ENCODE data around the gene TALDO1.

Gene TALDO1

DNA sequence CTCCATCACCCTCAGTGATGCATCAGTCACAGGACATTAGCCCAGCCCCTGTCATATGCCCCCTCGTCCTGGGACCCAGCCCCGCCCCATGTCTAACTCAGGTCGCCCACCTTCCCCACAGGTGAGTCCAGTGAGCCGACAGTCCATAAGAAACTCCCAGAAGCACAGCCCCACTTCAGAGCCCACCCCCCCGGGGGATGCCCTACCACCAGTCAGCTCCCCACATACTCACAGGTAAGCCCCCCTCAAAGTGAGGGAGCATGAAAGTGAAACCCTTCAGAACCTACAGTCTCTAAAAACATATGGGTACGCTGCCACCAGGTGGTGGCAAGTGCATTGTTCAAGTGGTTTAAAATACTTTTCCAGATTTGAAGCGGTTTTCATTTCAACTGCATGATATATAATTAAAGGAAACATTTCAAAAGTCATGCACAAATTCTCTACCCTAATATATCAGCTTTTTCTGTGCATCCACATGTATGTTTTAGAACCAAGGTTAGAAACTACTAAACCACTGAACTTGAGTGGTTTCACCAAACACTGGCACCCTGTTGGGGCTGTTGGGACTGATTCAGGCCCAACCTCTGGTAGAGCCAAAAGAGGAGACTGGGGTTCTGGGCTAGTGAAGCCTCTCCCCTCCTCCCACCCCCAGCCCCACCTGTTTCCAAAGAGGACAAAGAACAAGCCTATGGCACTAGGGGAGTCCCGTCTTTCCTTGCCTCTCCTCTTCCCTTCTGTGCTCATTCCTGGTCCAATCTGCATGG is 24.0 kb upstream of the TALDO1 start:
- TF ChIP-seq TAF1 (IDR thresholded peaks at IDR 0.05; ENCODE audit: low read depth) (no peak), RAD21 (IDR thresholded peaks at IDR 0.05; ENCODE audit: low read depth) (peak; percentile 54)

- no peak for TF ChIP-seq EP300 (IDR thresholded peaks at IDR 0.05; ENCODE audit: borderline replicate concordance)
- TF ChIP-seq TAF1 (IDR thresholded peaks at IDR 0.05; ENCODE audit: low read depth): no peak
- no peak for TF ChIP-seq CEBPB (IDR thresholded peaks at IDR 0.05)
- TF ChIP-seq TCF12 (IDR thresholded peaks at IDR 0.05; ENCODE audit: low read depth): no peak
- no peak for TF ChIP-seq YY1 (IDR thresholded peaks at IDR 0.05; ENCODE audit: low read depth)
- TF ChIP-seq FOXM1 (IDR thresholded peaks at IDR 0.05; ENCODE audit: borderline replicate concordance, low read depth): no peak
- no peak for TF ChIP-seq NFIC (IDR thresholded peaks at IDR 0.05)
- no peak for TF ChIP-seq TEAD4 (IDR thresholded peaks at IDR 0.05)
- TF ChIP-seq CREB1 (IDR thresholded peaks at IDR 0.05; ENCODE audit: low read depth): no peak
- no peak for TF ChIP-seq EGR1 (IDR thresholded peaks at IDR 0.05)
- TF ChIP-seq, protein P1, sequence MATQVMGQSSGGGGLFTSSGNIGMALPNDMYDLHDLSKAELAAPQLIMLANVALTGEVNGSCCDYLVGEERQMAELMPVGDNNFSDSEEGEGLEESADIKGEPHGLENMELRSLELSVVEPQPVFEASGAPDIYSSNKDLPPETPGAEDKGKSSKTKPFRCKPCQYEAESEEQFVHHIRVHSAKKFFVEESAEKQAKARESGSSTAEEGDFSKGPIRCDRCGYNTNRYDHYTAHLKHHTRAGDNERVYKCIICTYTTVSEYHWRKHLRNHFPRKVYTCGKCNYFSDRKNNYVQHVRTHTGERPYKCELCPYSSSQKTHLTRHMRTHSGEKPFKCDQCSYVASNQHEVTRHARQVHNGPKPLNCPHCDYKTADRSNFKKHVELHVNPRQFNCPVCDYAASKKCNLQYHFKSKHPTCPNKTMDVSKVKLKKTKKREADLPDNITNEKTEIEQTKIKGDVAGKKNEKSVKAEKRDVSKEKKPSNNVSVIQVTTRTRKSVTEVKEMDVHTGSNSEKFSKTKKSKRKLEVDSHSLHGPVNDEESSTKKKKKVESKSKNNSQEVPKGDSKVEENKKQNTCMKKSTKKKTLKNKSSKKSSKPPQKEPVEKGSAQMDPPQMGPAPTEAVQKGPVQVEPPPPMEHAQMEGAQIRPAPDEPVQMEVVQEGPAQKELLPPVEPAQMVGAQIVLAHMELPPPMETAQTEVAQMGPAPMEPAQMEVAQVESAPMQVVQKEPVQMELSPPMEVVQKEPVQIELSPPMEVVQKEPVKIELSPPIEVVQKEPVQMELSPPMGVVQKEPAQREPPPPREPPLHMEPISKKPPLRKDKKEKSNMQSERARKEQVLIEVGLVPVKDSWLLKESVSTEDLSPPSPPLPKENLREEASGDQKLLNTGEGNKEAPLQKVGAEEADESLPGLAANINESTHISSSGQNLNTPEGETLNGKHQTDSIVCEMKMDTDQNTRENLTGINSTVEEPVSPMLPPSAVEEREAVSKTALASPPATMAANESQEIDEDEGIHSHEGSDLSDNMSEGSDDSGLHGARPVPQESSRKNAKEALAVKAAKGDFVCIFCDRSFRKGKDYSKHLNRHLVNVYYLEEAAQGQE (IDR thresholded peaks at IDR 0.05; ENCODE audit: low read depth): no peak
- TF ChIP-seq MAX (IDR thresholded peaks at IDR 0.05): no peak
- no peak for TF ChIP-seq ZBTB7A (IDR thresholded peaks at IDR 0.05; ENCODE audit: low read depth)
- TF ChIP-seq, protein P2, sequence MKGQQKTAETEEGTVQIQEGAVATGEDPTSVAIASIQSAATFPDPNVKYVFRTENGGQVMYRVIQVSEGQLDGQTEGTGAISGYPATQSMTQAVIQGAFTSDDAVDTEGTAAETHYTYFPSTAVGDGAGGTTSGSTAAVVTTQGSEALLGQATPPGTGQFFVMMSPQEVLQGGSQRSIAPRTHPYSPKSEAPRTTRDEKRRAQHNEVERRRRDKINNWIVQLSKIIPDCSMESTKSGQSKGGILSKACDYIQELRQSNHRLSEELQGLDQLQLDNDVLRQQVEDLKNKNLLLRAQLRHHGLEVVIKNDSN (IDR thresholded peaks at IDR 0.05): no peak
- no peak for TF ChIP-seq RAD21 (IDR thresholded peaks at IDR 0.05; ENCODE audit: low read depth)
Observed at GRCh38 chr11:724049-724777, 23.1 kb upstream of the TALDO1 start.

- TF ChIP-seq FOXM1 (IDR thresholded peaks at IDR 0.05; ENCODE audit: borderline replicate concordance, low read depth) (no peak), TEAD4 (IDR thresholded peaks at IDR 0.05) (no peak), RAD21 (IDR thresholded peaks at IDR 0.05; ENCODE audit: low read depth) (no peak), ZBTB7A (IDR thresholded peaks at IDR 0.05; ENCODE audit: low read depth) (no peak), TAF1 (IDR thresholded peaks at IDR 0.05; ENCODE audit: low read depth) (no peak), CEBPB (IDR thresholded peaks at IDR 0.05) (no peak), EGR1 (IDR thresholded peaks at IDR 0.05) (no peak), EP300 (IDR thresholded peaks at IDR 0.05; ENCODE audit: borderline replicate concordance) (no peak)
- TF ChIP-seq, protein P2 (IDR thresholded peaks at IDR 0.05): no peak
Observed at GRCh38 chr11:724778-725386, 22.4 kb upstream of the TALDO1 start.

GRCh38 chr11:725624-726202 is 21.6 kb upstream of the TALDO1 start:
- TF ChIP-seq TAF1 (IDR thresholded peaks at IDR 0.05; ENCODE audit: low read depth) (no peak), EGR1 (IDR thresholded peaks at IDR 0.05) (no peak), ZBTB7A (IDR thresholded peaks at IDR 0.05; ENCODE audit: low read depth) (peak; percentile 88)

- TF ChIP-seq TAF1 (IDR thresholded peaks at IDR 0.05; ENCODE audit: low read depth) (no peak), EP300 (IDR thresholded peaks at IDR 0.05; ENCODE audit: borderline replicate concordance) (peak; percentile 49), FOXM1 (IDR thresholded peaks at IDR 0.05; ENCODE audit: borderline replicate concordance, low read depth) (no peak), NFIC (IDR thresholded peaks at IDR 0.05) (peak; percentile 88), TCF12 (IDR thresholded peaks at IDR 0.05; ENCODE audit: low read depth) (peak; percentile 60; the same call in 1 of the 2 replicates), MAX (IDR thresholded peaks at IDR 0.05) (peak; percentile 82), EGR1 (IDR thresholded peaks at IDR 0.05) (peak; percentile 60; the same call in 1 of the 2 replicates)
Observed at GRCh38 chr11:726278-727220, 20.7 kb upstream of the TALDO1 start.

DNA sequence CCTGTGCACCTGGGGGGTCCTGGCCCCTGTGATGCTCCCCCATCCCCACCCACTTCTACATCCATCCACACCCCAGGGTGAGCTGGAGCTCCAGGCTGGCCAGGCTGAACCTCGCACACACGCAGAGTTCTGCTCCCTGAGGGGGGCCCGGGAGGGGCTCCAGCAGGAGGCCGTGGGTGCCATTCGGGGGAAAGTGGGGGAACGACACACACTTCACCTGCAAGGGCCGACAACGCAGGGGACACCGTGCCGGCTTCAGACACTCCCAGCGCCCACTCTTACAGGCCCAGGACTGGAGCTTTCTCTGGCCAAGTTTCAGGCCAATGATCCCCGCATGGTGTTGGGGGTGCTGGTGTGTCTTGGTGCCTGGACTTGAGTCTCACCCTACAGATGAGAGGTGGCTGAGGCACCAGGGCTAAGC is 20.0 kb upstream of the TALDO1 start:
- no peak for TF ChIP-seq MAX (IDR thresholded peaks at IDR 0.05)
- TF ChIP-seq ZBTB7A (IDR thresholded peaks at IDR 0.05; ENCODE audit: low read depth): no peak; the same call in 1 of the 2 replicates
- TF ChIP-seq TCF12 (IDR thresholded peaks at IDR 0.05; ENCODE audit: low read depth): no peak
- TF ChIP-seq CEBPB (IDR thresholded peaks at IDR 0.05): no peak

Measured in Ishikawa (cell line).